ENCODE data around the gene MUC12.
"Not testable (repeated sequence)": the region's sequence is repeated elsewhere in the genome, so short reads cannot be mapped to it uniquely, and the experiment has no call there.

Gene MUC12

GRCh38 chr7:100985033-100985797, 15.8 kb downstream of the MUC12 start:
- not testable (repeated sequence) for DNase-seq (ENCODE audit: low spot score)

GRCh38 chr7:100991631-100992030, 22.3 kb downstream of the MUC12 start:
- no peak for DNase-seq (ENCODE audit: low spot score)

- DNase-seq (ENCODE audit: low spot score): not testable (repeated sequence)
Measured at GRCh38 chr7:100992280-100992679, 22.9 kb downstream of the MUC12 start.

- not testable (repeated sequence) for DNase-seq (ENCODE audit: low spot score)
Measured at GRCh38 chr7:100994671-100995070, 25.3 kb downstream of the MUC12 start.

GRCh38 chr7:100998530-100998929, 29.2 kb downstream of the MUC12 start:
- DNase-seq (ENCODE audit: low spot score): not testable (repeated sequence)

- DNase-seq (ENCODE audit: low spot score): not testable (repeated sequence)
Measured at GRCh38 chr7:100999334-100999733, 30.0 kb downstream of the MUC12 start.

GRCh38 chr7:101000025-101000424, 30.7 kb downstream of the MUC12 start:
- DNase-seq (ENCODE audit: low spot score): not testable (repeated sequence)

GRCh38 chr7:101002333-101002732, 33.0 kb downstream of the MUC12 start:
- DNase-seq (ENCODE audit: low spot score): not testable (repeated sequence)

- not testable (repeated sequence) for DNase-seq (ENCODE audit: low spot score)
Measured at GRCh38 chr7:101007361-101007760, 38.0 kb downstream of the MUC12 start.

GRCh38 chr7:101009629-101010028, 40.3 kb downstream of the MUC12 start:
- DNase-seq (ENCODE audit: low spot score): no peak

GRCh38 chr7:101012931-101013330, 43.6 kb downstream of the MUC12 start:
- DNase-seq (ENCODE audit: low spot score): no peak

GRCh38 chr7:101015626-101016025, 46.3 kb downstream of the MUC12 start:
- DNase-seq (ENCODE audit: low spot score): no peak

GRCh38 chr7:101017064-101017777, 47.9 kb downstream of the MUC12 start:
- DNase-seq (ENCODE audit: low spot score): peak; percentile 80

- DNase-seq (ENCODE audit: low spot score): no peak
Measured at GRCh38 chr7:101018271-101019167, 49.2 kb downstream of the MUC12 start.

GRCh38 chr7:101020444-101020843, 51.1 kb downstream of the MUC12 start:
- no peak for DNase-seq (ENCODE audit: low spot score)

- peak; percentile 50 for DNase-seq (ENCODE audit: low spot score)
Measured at GRCh38 chr7:101021703-101022102, 52.3 kb downstream of the MUC12 start.

GRCh38 chr7:101023839-101024238, 54.5 kb downstream of the MUC12 start:
- DNase-seq (ENCODE audit: low spot score): no peak

- DNase-seq (ENCODE audit: low spot score): peak; percentile 15
Measured at GRCh38 chr7:101031082-101031481, 61.7 kb downstream of the MUC12 start.

GRCh38 chr7:101035941-101036340, 66.6 kb downstream of the MUC12 start:
- no peak for DNase-seq (ENCODE audit: low spot score)

GRCh38 chr7:101041283-101041682, 71.9 kb downstream of the MUC12 start:
- not testable (repeated sequence) for DNase-seq (ENCODE audit: low spot score)

- peak; percentile 64 for DNase-seq (ENCODE audit: low spot score)
Measured at GRCh38 chr7:101058355-101058754, 89.0 kb downstream of the MUC12 start.

- DNase-seq (ENCODE audit: low spot score): no peak
Measured at GRCh38 chr7:101059620-101059942, 90.2 kb downstream of the MUC12 start.
